Stomach (tissue), 9 donors: ENCODE results near the gene NSD2. TPM values are rescaled to one million over a fixed set of nuclear protein-coding genes. Genes with fewer than 3 reads are reported as not detected.
"Not testable (repeated sequence)": the region's sequence is repeated elsewhere in the genome, so short reads cannot be mapped to it uniquely, and the experiment has no call there.

Experiments used
- DNase-seq, 2 donors: peaks; one replicate each; pipeline versions ENCODE4 v3.0.0 to v3.0.0-alpha.2; 2013 to 2019
- H3K27ac ChIP-seq, 5 donors: fragments of 200-600 bp in 4 of 5; sonication (generic) in 4 of 5; one replicate each; pipeline ENCODE4 v1.5.1; 2013 to 2019; ENCODE audit warnings: mild to moderate bottlenecking in 1 of 5, moderate library complexity in 1 of 5
- H3K27me3 ChIP-seq, 3 donors: fragments of 200-600 bp; sonication (generic); one replicate each; pipeline ENCODE4 v1.5.1; 2017 to 2019; ENCODE audit warnings: mixed run types in 1 of 3
- H3K36me3 ChIP-seq, 4 donors: fragments of 200-600 bp; sonication (generic); 1 replicate in 3 of 4; 2 replicates in 1 of 4; pipeline ENCODE4 v1.5.1; 2016 to 2019
- H3K4me1 ChIP-seq, 4 donors: fragments of 200-600 bp; sonication (generic); one replicate each; pipeline ENCODE4 v1.5.1; 2016 to 2019
- H3K4me3 ChIP-seq, 4 donors: fragments of 200-600 bp; sonication (generic) in 3 of 4; one replicate each; pipeline ENCODE4 v1.5.1; 2016 to 2019; ENCODE audit warnings: mild to moderate bottlenecking in 1 of 4
- H3K9me3 ChIP-seq, 4 donors: fragments of 200-600 bp; sonication (generic); one replicate each; pipeline ENCODE4 v1.5.1; 2016 to 2019
- CTCF ChIP-seq, 7 experiments: fragments of 450-650 bp in 4 of 7; fragments of 200-600 bp in 3 of 7; sonication (generic) in 3 of 7; IDR thresholded peaks; one replicate each; pipeline ENCODE4 v1.5.1; 2016 to 2019; ENCODE audit warnings: antibody characterized with exemption in 7 of 7, control low read depth in 2 of 7, mild to moderate bottlenecking in 1 of 7
- EP300 ChIP-seq: sonication (generic); formaldehyde crosslinking; IDR thresholded peaks from one replicate; pipeline ENCODE4 v1.6.1; 2017; ENCODE audit warnings: antibody characterized with exemption
- POLR2A ChIP-seq, 4 donors: fragments of 450-650 bp; IDR thresholded peaks; one replicate each; pipeline ENCODE4 v1.6.1; 2016; ENCODE audit warnings: antibody characterized with exemption in 4 of 4, control low read depth in 2 of 4, mild to moderate bottlenecking in 1 of 4, moderate library complexity in 1 of 4
- POLR2AphosphoS5 ChIP-seq, 3 donors: sonication (generic); formaldehyde crosslinking; IDR thresholded peaks; one replicate each; pipeline ENCODE4 v1.6.1; 2016; ENCODE audit warnings: antibody characterized with exemption in 3 of 3
- WGBS, 5 donors: extraction: QIAGEN DNeasy Blood & Tissue Kit in 3 of 5; methylation state at CpG; one replicate each; pipeline versions ENCODE4 v1.1.5 to v1.1.7; 2013 to 2018; 5-methylcytosine and 5-hydroxymethylcytosine counted together
- intact Hi-C: fragments of 100-400 bp; cut with DNase I; formaldehyde crosslinking; loops from one replicate; pipeline ENCODE4 v1.15.1; 2023; ENCODE audit warnings: low total_unique reads
- polyA plus RNA-seq, 3 donors: library from polyadenylated mRNA; stranded (reverse); fragments of 200-250 nt; gene quantifications; one replicate each; pipeline ENCODE4 v1.2.3, GENCODE V29; 2013
- total RNA-seq, 5 donors: library from RNA; depleted of rRNA; stranded (reverse); fragments of >200 nt; gene quantifications; one replicate each; pipeline versions ENCODE4 v1.1.0 to v1.2.3, GENCODE V29; 2014 to 2016
- donor health status: healthy with polysubstance abuse.
- donor health status: Bipolar disorder and iron deficiency.
- donor health status: healthy.

Gene NSD2
- total and polyA plus RNA-seq, 8 donors: 4.9 to 176 (median 56.9) TPM

GRCh38 chr4:1842339-1842895 is 28.8 kb upstream of the NSD2 start:
- Histone ChIP-seq H3K9me3 (no peaks in the 10 kb centered on the region), H3K4me1 (peaks cover 0 to 21% (median 9%) of the 10 kb centered on the region in 4 donors), H3K27ac (no peak overlapping the region), H3K27me3 (no peaks in the 10 kb centered on the region), H3K4me3 (no peak overlapping the region), H3K36me3 (peaks cover 60 to 99% (median 96%) of the 10 kb centered on the region in 4 donors)
- TF ChIP-seq POLR2AphosphoS5 (IDR thresholded peaks at IDR 0.05) (no peak), EP300 (no peak), CTCF (IDR thresholded peaks at IDR 0.05) (no peak), POLR2A (IDR thresholded peaks at IDR 0.05) (no peak)
- intact Hi-C loops: no loop called here
- 90 to 94% (median 92%) methylated on average over 7 to 13 of the region's 13 CpGs for WGBS, 5 donors
- DNase-seq: no peak

GRCh38 chr4:1842993-1843448 is 28.2 kb upstream of the NSD2 start:
- 84 to 87% (median 85%) methylated on average over 16 to 17 of the region's 17 CpGs for WGBS, 5 donors
- H3K9me3 ChIP-seq: no peaks in the 10 kb centered on the region
- H3K4me3 ChIP-seq: no peak overlapping the region
- no peak for TF ChIP-seq POLR2AphosphoS5 (IDR thresholded peaks at IDR 0.05)
- TF ChIP-seq POLR2A (IDR thresholded peaks at IDR 0.05): no peak
- no peak for TF ChIP-seq EP300
- TF ChIP-seq CTCF (IDR thresholded peaks at IDR 0.05): no peak
- intact Hi-C loops: no loop called here
- H3K27ac ChIP-seq: peak overlapping the region in 1 of 5 donors; percentile 2
- peaks cover 0 to 21% (median 9%) of the 10 kb centered on the region in 4 donors for H3K4me1 ChIP-seq
- H3K36me3 ChIP-seq: peaks cover 59 to 99% (median 96%) of the 10 kb centered on the region in 4 donors
- no peak for DNase-seq
- no peaks in the 10 kb centered on the region for H3K27me3 ChIP-seq

GRCh38 chr4:1843852-1844251 is 27.3 kb upstream of the NSD2 start:
- peak overlapping the region in 1 of 5 donors; percentile 2 for H3K27ac ChIP-seq
- WGBS, 5 donors: 73 to 85% (median 79%) methylated on average over 8 to 10 of the region's 10 CpGs
- H3K36me3 ChIP-seq: peaks cover 50 to 99% (median 93%) of the 10 kb centered on the region in 4 donors
- no peaks in the 10 kb centered on the region for H3K9me3 ChIP-seq
- no peaks in the 10 kb centered on the region for H3K27me3 ChIP-seq
- DNase-seq: no peak
- intact Hi-C loops: no loop called here
- TF ChIP-seq EP300 (no peak), CTCF (IDR thresholded peaks at IDR 0.05) (no peak), POLR2AphosphoS5 (IDR thresholded peaks at IDR 0.05) (no peak), POLR2A (IDR thresholded peaks at IDR 0.05) (no peak)
- peaks cover 0 to 21% (median 9%) of the 10 kb centered on the region in 4 donors for H3K4me1 ChIP-seq
- H3K4me3 ChIP-seq: no peak overlapping the region

- H3K27me3 ChIP-seq, H3K27ac ChIP-seq, intact Hi-C loops, H3K9me3 ChIP-seq, DNase-seq, H3K4me3 ChIP-seq: not testable (repeated sequence)
- H3K36me3 ChIP-seq: peaks cover 43 to 95% (median 86%) of the 10 kb centered on the region in 4 donors
- 92 to 98% (median 96%) methylated on average over 8 to 10 of the region's 10 CpGs for WGBS, 5 donors
- H3K4me1 ChIP-seq: peaks cover 0 to 21% (median 10%) of the 10 kb centered on the region in 4 donors
Observed at GRCh38 chr4:1844618-1845017, 26.6 kb upstream of the NSD2 start.

GRCh38 chr4:1846580-1846979 is 24.6 kb upstream of the NSD2 start:
- H3K4me3 ChIP-seq: no peak overlapping the region
- no peaks in the 10 kb centered on the region for H3K9me3 ChIP-seq
- H3K27me3 ChIP-seq: no peaks in the 10 kb centered on the region
- no peak overlapping the region for H3K27ac ChIP-seq
- H3K4me1 ChIP-seq: peaks cover 7 to 34% (median 21%) of the 10 kb centered on the region in 4 donors
- 93 to 100% (median 94%) methylated on average over 2 of the region's 2 CpGs for WGBS, 5 donors
- no peak for TF ChIP-seq CTCF (IDR thresholded peaks at IDR 0.05)
- TF ChIP-seq POLR2AphosphoS5 (IDR thresholded peaks at IDR 0.05): no peak
- DNase-seq: peak in 1 of 2 donors; percentile 2
- intact Hi-C loops: no loop called here
- peaks cover 27 to 75% (median 67%) of the 10 kb centered on the region in 4 donors for H3K36me3 ChIP-seq
